ENCODE measurements around the gene TAP2.
"Not testable (repeated sequence)": the region's sequence is repeated elsewhere in the genome, so short reads cannot be mapped to it uniquely, and the experiment has no call there.

DNA sequence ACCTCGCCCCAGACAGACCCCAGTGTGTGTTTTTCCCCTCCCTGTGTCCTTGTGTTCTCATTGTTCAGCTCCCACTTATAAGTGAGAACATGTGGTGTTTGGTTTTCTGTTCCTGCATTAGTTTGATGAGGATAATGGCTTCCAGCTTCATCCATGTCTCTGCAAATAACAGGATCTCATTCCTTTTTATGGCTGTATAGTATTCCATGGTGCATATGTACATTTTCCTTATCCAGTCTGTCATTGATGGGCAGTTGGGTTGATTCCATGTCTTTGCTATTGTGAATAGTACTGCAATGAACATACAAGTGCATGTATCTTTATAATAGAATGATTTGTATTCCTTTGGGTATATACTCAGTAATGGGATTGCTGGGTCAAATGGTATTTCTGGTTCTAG, 35.4 kb upstream of the TAP2 start:
- not testable (repeated sequence) for TF ChIP-seq JUNB (IDR thresholded peaks at IDR 0.05); TAF1 (IDR thresholded peaks at IDR 0.05; ENCODE audit: borderline replicate concordance, low read depth, low read length); NRF1 (conservative IDR thresholded peaks at IDR 0.05; ENCODE audit: low read depth, low read length); GABPA (IDR thresholded peaks at IDR 0.05; ENCODE audit: low read depth); TCF3 (IDR thresholded peaks at IDR 0.05; ENCODE audit: borderline replicate concordance, insufficient read depth, low read depth, low read length); ETV6 (conservative IDR thresholded peaks at IDR 0.05 in 1 of 2, IDR thresholded peaks at IDR 0.05 in 1 of 2; ENCODE audit: borderline replicate concordance in 1 of 2, low read depth in 1 of 2); MXI1 (IDR thresholded peaks at IDR 0.05; ENCODE audit: low read depth, low read length); CEBPB (IDR thresholded peaks at IDR 0.05; ENCODE audit: borderline replicate concordance in 1 of 2, low read depth in 2 of 2, low read length in 2 of 2); POLR2A (IDR thresholded peaks at IDR 0.05; ENCODE audit: low read depth, low read length); JUND (IDR thresholded peaks at IDR 0.05; ENCODE audit: low read depth, low read length); BRCA1 (IDR thresholded peaks at IDR 0.05; ENCODE audit: low read depth, low read length)
- TF ChIP-seq, protein P1, sequence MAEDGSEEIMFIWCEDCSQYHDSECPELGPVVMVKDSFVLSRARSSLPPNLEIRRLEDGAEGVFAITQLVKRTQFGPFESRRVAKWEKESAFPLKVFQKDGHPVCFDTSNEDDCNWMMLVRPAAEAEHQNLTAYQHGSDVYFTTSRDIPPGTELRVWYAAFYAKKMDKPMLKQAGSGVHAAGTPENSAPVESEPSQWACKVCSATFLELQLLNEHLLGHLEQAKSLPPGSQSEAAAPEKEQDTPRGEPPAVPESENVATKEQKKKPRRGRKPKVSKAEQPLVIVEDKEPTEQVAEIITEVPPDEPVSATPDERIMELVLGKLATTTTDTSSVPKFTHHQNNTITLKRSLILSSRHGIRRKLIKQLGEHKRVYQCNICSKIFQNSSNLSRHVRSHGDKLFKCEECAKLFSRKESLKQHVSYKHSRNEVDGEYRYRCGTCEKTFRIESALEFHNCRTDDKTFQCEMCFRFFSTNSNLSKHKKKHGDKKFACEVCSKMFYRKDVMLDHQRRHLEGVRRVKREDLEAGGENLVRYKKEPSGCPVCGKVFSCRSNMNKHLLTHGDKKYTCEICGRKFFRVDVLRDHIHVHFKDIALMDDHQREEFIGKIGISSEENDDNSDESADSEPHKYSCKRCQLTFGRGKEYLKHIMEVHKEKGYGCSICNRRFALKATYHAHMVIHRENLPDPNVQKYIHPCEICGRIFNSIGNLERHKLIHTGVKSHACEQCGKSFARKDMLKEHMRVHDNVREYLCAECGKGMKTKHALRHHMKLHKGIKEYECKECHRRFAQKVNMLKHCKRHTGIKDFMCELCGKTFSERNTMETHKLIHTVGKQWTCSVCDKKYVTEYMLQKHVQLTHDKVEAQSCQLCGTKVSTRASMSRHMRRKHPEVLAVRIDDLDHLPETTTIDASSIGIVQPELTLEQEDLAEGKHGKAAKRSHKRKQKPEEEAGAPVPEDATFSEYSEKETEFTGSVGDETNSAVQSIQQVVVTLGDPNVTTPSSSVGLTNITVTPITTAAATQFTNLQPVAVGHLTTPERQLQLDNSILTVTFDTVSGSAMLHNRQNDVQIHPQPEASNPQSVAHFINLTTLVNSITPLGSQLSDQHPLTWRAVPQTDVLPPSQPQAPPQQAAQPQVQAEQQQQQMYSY (CRISPR knock-in tag; IDR thresholded peaks at IDR 0.05), result not testable (repeated sequence)
- TF ChIP-seq, protein P2, sequence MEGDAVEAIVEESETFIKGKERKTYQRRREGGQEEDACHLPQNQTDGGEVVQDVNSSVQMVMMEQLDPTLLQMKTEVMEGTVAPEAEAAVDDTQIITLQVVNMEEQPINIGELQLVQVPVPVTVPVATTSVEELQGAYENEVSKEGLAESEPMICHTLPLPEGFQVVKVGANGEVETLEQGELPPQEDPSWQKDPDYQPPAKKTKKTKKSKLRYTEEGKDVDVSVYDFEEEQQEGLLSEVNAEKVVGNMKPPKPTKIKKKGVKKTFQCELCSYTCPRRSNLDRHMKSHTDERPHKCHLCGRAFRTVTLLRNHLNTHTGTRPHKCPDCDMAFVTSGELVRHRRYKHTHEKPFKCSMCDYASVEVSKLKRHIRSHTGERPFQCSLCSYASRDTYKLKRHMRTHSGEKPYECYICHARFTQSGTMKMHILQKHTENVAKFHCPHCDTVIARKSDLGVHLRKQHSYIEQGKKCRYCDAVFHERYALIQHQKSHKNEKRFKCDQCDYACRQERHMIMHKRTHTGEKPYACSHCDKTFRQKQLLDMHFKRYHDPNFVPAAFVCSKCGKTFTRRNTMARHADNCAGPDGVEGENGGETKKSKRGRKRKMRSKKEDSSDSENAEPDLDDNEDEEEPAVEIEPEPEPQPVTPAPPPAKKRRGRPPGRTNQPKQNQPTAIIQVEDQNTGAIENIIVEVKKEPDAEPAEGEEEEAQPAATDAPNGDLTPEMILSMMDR (IDR thresholded peaks at IDR 0.05 in 2 of 3, conservative IDR thresholded peaks at IDR 0.05 in 1 of 3; ENCODE audit: control insufficient read depth in 2 of 3, extremely low read depth in 1 of 3, insufficient read depth in 1 of 3, low read depth in 3 of 3, low read length in 3 of 3), result not testable (repeated sequence)
- TF ChIP-seq, protein P3, sequence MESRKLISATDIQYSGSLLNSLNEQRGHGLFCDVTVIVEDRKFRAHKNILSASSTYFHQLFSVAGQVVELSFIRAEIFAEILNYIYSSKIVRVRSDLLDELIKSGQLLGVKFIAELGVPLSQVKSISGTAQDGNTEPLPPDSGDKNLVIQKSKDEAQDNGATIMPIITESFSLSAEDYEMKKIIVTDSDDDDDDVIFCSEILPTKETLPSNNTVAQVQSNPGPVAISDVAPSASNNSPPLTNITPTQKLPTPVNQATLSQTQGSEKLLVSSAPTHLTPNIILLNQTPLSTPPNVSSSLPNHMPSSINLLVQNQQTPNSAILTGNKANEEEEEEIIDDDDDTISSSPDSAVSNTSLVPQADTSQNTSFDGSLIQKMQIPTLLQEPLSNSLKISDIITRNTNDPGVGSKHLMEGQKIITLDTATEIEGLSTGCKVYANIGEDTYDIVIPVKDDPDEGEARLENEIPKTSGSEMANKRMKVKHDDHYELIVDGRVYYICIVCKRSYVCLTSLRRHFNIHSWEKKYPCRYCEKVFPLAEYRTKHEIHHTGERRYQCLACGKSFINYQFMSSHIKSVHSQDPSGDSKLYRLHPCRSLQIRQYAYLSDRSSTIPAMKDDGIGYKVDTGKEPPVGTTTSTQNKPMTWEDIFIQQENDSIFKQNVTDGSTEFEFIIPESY (IDR thresholded peaks at IDR 0.05), result not testable (repeated sequence)

Data from GM12878 (cell line).